HG02981 (cell line): ENCODE data around the gene NFATC1.

Experiments
- ATAC-seq: cut with Tn5 transposase; IDR thresholded peaks from one replicate; pipeline ENCODE4 v1.9.1; 2021; ENCODE audit warnings: mild to moderate bottlenecking, moderate library complexity; ENCODE audit not compliant: unreplicated experiment

Gene NFATC1

GRCh38 chr18:79436556-79437275 lies 41.0 kb downstream of the NFATC1 start:
- ATAC-seq: no peak

- ATAC-seq: no peak
Observed at GRCh38 chr18:79438089-79438897, 42.6 kb downstream of the NFATC1 start.

DNA sequence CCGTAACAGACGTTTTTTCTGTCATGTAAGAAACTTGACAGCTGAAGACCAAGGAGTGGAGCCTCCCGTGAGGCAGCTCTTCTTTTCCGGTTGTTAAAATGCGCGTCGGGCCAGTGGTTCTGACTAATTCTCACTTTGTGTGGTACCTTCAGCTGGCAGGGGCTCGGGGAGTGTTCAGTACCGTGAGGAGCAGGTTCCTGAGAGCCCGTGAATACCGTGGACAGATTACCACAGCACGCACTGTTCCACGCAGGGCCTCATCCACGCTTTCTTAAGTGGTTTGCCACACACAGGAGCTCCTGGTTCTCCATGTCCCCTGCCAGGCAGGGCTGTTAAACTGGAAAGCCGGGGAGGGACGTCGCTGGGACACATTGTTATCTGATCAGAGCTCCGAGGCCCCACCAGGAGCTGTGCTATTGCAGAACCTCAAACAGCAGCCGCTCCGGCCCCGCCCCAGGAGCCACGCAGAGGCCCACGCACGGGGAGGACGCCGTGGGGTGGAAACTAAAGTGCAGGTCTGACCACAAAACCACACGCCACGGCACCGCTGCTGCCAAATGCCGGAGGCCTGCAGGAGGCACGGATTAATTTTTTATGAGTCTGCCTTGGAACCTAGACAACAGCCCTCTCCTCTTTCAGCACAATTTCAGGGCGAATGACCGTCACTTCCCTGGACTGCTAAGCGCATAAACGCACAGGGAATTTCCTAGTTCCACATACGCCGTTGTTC lies 43.3 kb downstream of the NFATC1 start:
- ATAC-seq: no peak

DNA sequence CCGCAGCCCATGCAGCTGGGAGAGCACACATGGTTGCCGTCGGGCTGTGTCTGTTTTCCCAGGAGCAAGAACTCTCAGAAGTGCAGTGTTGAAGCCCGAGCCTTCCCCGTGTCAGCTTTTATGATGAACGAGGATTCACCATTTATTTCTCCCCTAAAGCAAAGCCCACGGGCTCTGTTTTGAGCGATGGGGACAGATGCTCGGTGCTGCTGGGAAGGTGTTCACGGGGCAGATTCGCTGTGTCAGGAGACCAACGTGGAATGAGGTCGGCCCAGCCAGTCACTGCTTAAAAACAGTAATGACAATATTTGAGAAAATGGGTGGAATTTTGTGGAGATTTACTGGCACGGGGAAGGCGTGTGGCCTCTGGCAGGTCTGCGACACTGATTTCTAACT lies 43.9 kb downstream of the NFATC1 start:
- ATAC-seq: no peak

- no peak for ATAC-seq
Observed at GRCh38 chr18:79440316-79441110, 44.8 kb downstream of the NFATC1 start.

DNA sequence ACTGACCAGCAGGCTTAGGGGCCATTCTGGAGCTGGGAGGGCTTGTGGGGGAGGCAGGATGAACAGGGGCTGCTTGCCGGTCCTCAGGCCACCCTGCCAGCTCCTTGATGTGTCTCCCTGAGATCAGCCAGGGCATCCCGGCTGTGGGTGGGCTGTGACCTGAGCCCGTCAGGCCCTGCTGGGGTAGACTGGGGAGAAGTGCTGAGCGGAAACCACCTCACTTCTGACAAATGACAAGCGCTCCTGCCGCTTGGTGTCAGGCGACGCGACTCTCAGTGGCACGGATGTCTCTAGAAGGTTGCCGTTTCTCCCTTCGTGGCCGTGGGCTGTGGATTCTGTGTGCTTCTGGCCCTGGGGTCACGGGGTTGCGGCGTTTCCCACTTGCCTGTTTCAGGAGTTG lies 45.7 kb downstream of the NFATC1 start:
- ATAC-seq: no peak

- no peak for ATAC-seq
Observed at GRCh38 chr18:79442508-79443221, 46.9 kb downstream of the NFATC1 start.

GRCh38 chr18:79445221-79445620 lies 49.5 kb downstream of the NFATC1 start:
- ATAC-seq: no peak

DNA sequence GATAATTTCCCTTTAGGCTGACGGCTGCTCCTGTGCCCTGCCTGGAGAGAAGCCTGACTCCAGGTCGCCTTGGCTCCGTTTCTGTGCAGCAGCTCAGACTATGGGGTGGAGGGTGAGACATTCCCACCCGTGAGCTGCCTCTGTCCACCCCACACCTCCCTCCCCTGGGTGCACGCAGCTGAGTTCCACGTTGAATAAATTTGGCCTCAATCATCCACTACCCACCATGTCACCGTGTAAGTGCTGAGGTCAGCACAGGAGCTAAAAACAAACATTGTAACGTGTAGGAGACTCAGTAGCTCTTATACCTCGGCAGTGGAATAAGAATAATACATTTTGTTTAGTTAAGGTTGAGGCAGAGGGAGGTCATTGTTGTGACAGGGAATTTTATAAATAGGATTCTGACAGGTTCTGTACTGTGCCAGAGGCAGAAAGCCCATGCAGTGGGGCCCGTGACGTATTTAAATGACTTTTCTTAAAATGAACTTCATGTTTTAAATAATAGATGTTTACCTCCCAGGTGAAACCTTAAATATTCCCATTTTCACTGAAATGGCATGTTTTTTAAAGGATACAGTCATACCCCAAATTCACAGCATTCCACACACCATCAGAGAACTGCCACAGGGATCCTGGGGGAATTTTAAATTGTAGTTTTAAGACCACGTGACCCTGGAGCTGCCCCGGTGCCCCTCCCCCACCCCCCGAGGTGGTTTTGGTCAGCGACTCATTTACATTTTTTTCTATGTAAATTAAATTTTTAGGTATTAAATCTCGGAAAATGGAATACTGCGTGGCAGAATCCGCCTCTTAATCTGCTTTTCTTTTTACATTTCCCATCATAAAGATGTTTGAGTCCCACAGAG lies 50.2 kb downstream of the NFATC1 start:
- ATAC-seq: no peak

GRCh38 chr18:79446931-79447330 lies 51.2 kb downstream of the NFATC1 start:
- ATAC-seq: no peak

DNA sequence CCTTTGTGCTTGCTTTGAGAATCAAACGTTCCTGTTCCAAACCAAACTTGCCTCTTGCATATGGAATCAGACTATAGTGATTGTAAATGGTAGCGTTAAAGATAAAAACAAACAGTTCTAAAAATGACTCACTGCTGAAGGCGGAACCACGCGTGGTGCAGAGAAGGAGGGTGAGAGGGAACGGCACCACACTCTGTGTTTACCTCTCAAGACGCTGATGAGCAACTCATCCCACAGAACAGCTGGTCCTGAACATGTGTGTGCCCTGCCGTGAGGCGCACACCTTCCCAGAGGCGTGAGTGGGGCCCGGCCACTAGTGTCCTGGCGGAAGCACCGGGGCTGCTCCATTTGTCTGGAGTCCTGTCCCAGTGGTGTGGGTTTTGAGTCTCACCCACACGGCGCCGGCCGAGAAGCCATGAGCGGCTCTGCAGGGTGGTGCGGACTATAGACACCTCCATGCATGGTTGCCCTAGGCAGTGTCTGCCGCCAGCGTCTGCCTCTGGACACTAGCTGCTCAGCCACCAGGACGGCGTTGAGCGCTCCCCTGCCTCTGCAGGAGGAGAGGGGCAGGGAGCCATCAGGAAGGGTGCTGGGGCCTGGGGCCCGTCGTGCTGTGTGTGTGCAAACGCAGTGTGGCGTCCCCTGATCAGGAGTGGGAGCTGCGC lies 52.1 kb downstream of the NFATC1 start:
- no peak for ATAC-seq

DNA sequence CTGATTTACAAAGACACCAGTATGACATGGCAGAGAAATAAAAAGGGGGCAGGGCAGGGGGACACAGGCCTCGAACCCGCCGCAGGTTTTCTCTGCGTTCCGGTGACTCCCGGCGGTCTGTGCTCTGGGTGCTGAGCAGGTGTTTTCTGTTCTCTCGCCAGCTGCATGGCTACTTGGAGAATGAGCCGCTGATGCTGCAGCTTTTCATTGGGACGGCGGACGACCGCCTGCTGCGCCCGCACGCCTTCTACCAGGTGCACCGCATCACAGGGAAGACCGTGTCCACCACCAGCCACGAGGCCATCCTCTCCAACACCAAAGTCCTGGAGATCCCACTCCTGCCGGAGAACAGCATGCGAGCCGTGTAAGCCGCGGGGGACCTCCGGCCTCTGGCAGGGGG lies 52.9 kb downstream of the NFATC1 start:
- ATAC-seq: no peak

- no peak for ATAC-seq
Observed at GRCh38 chr18:79449551-79450288, 54.0 kb downstream of the NFATC1 start.

DNA sequence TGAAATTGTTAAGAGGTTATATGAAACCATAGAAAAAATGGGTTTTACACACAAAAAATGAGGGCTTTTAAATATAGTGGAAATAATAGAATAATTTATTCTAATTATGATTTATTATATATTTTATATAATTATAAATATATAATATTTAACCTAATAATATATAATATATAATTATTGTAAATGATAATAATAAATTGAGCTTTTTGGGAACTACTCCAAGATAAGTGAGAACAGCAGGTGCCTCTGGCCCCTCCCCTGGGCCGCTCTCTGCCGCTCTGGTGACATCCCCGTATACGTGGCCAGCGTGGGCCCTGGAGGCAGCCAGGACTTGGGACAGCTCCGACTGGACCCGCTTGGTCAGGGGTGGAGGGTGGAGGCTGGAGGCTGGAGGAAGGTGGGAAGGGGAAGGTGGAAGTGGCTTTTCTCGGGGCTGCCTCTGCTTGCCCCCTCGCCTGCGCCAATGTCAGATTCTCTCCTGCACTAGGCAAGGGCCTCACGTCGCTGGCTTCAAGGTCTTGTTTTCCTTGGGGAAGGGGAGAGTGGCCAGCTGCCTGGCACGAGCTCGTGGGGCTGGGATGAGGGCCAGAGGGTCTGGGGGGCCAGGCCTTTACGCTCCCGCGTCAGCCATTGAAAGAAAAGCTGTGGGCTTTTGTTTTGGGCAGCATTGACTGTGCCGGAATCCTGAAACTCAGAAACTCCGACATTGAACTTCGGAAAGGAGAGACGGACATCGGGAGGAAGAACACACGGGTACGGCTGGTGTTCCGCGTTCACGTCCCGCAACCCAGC lies 54.8 kb downstream of the NFATC1 start:
- ATAC-seq: no peak

DNA sequence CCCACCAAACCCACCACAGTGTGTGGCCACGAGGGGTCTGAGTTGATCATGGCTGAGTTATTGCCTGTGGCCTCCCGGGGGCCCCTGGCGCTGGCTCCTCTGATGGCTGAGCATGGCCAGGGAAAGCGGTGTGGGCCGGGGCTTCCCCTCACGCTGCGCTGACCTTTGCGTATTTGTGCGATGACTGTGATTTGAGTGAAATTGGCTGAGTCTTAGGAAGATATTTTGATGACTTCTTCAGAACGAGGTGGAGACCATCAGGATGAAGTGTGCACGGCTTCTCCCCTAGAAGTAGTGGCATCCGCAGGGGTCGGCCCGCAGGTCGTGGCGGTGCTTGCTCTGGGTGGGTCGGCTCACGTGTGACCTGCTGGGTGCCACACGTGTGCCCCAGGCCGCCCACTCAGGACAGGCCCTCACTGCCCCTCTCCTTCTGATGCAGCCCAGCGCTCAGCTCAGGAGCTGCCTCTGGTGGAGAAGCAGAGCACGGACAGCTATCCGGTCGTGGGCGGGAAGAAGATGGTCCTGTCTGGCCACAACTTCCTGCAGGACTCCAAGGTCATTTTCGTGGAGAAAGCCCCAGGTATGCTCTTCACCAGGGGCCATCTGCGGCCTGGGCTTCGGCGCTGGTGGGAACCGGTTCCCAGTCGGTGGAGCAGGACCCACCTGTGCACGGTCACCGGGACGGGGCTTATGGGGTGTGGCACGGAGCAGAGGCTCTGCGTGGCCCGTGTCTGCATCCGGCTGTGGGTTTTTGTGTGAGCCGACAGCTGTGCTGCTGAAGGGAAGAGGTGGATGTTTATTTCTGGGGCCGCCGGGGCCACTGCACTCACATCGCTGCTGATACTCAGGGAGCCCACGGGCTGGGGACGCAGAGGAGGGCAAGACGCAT lies 55.8 kb downstream of the NFATC1 start:
- no peak for ATAC-seq
